HL-60 (cell line): ENCODE data around the gene POLG2.

Experiments used
- DNase-seq, 2 experiments: peaks; one replicate each; pipeline ENCODE4 v3.0.0-alpha.2; 2010 to 2020; ENCODE audit warnings: low read depth in 1 of 2, low spot score in 1 of 2
- H3K27ac ChIP-seq: fragments of 250-450 bp; sonication (Bioruptor Pico); replicated peaks from 2 replicates; pipeline ENCODE4 v1.5.1; 2020; ENCODE audit warnings: mild to moderate bottlenecking, moderate library complexity
- H3K27me3 ChIP-seq: fragments of 250-450 bp; sonication (Bioruptor Pico); 2 replicates; pipeline ENCODE4 v1.5.1; 2021; ENCODE audit warnings: mild to moderate bottlenecking, moderate library complexity; ENCODE audit not compliant: insufficient read depth, poor library complexity, severe bottlenecking
- H3K4me3 ChIP-seq: replicated peaks from 2 replicates; pipeline ENCODE4 v1.5.1; 2011; ENCODE audit warnings: mild to moderate bottlenecking, control low read depth, low read length; ENCODE audit not compliant: insufficient read depth
- GABPA ChIP-seq: IDR thresholded peaks from 2 replicates; pipeline ENCODE4 v1.6.1; 2012; ENCODE audit warnings: low read depth
- POLR2AphosphoS5 ChIP-seq: IDR thresholded peaks from 2 replicates; pipeline ENCODE4 v1.6.1; 2012; ENCODE audit warnings: low read depth
- SPI1 ChIP-seq: IDR thresholded peaks from 2 replicates; pipeline ENCODE4 v1.6.1; 2012; ENCODE audit warnings: low read depth, mild to moderate bottlenecking, borderline replicate concordance
- TF ChIP-seq, protein P1 (sequence below): IDR thresholded peaks from one replicate; pipeline ENCODE4 v1.5.1; 2011; ENCODE audit warnings: low read length, control low read depth, inconsistent platforms; ENCODE audit not compliant: insufficient read depth
- TF ChIP-seq, protein P2 (sequence below): IDR thresholded peaks from 2 replicates; pipeline ENCODE4 v1.6.1; 2012; ENCODE audit warnings: low read depth; ENCODE audit not compliant: insufficient replicate concordance

Gene POLG2

DNA sequence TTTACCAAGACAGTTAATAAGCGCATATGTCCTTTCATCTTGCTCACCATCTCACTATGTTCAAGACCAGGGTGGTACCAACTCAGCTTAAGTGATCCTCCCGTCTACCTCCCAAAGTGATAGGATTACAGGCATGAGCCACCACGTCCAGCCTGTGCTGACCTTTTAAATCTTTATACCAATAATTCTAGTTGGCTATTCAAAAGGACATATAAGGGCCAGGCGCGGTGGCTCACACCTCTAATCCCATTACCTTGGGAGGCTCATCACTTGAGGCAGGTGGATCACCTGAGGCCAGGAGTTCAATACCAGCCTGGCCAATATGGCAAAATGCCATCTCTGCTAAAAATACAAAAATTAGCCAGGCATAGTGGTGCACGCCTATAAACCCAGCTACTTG is 12.3 kb upstream of the POLG2 start:
- no peaks in the 10 kb centered on the region for H3K27me3 ChIP-seq
- no peak overlapping the region for H3K4me3 ChIP-seq
- DNase-seq, result no peak
- H3K27ac ChIP-seq, result no peak overlapping the region
- TF ChIP-seq POLR2AphosphoS5, result no peak
- TF ChIP-seq, protein P1, sequence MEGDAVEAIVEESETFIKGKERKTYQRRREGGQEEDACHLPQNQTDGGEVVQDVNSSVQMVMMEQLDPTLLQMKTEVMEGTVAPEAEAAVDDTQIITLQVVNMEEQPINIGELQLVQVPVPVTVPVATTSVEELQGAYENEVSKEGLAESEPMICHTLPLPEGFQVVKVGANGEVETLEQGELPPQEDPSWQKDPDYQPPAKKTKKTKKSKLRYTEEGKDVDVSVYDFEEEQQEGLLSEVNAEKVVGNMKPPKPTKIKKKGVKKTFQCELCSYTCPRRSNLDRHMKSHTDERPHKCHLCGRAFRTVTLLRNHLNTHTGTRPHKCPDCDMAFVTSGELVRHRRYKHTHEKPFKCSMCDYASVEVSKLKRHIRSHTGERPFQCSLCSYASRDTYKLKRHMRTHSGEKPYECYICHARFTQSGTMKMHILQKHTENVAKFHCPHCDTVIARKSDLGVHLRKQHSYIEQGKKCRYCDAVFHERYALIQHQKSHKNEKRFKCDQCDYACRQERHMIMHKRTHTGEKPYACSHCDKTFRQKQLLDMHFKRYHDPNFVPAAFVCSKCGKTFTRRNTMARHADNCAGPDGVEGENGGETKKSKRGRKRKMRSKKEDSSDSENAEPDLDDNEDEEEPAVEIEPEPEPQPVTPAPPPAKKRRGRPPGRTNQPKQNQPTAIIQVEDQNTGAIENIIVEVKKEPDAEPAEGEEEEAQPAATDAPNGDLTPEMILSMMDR, result no peak
- TF ChIP-seq SPI1, result no peak
- TF ChIP-seq, protein P2, sequence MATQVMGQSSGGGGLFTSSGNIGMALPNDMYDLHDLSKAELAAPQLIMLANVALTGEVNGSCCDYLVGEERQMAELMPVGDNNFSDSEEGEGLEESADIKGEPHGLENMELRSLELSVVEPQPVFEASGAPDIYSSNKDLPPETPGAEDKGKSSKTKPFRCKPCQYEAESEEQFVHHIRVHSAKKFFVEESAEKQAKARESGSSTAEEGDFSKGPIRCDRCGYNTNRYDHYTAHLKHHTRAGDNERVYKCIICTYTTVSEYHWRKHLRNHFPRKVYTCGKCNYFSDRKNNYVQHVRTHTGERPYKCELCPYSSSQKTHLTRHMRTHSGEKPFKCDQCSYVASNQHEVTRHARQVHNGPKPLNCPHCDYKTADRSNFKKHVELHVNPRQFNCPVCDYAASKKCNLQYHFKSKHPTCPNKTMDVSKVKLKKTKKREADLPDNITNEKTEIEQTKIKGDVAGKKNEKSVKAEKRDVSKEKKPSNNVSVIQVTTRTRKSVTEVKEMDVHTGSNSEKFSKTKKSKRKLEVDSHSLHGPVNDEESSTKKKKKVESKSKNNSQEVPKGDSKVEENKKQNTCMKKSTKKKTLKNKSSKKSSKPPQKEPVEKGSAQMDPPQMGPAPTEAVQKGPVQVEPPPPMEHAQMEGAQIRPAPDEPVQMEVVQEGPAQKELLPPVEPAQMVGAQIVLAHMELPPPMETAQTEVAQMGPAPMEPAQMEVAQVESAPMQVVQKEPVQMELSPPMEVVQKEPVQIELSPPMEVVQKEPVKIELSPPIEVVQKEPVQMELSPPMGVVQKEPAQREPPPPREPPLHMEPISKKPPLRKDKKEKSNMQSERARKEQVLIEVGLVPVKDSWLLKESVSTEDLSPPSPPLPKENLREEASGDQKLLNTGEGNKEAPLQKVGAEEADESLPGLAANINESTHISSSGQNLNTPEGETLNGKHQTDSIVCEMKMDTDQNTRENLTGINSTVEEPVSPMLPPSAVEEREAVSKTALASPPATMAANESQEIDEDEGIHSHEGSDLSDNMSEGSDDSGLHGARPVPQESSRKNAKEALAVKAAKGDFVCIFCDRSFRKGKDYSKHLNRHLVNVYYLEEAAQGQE, result no peak
- TF ChIP-seq GABPA, result no peak

DNA sequence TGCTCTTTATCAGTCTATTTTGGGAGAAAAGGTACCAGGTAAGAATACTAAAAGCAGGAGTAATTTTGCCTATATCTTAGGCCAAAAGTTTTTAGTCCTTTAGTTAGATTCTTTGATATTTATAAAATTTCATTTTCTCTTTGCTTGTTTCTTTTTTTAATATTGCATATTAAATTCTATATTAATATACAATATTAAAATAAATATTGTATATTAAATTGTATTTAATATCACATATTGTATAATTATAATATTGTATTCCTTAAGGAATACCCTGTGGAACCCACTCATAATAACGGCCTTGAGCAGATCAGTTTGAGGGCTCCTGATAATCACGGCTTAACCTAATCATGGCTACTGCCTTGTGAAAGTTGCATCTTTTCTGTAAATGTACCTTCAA is 11.8 kb upstream of the POLG2 start:
- no peak overlapping the region; the same call in 1 of the 2 replicates for H3K4me3 ChIP-seq
- no peaks in the 10 kb centered on the region for H3K27me3 ChIP-seq
- TF ChIP-seq GABPA (no peak), SPI1 (no peak), POLR2AphosphoS5 (no peak)
- TF ChIP-seq, protein P2, result no peak
- TF ChIP-seq, protein P1, result no peak
- no peak overlapping the region for H3K27ac ChIP-seq
- DNase-seq, result no peak

DNA sequence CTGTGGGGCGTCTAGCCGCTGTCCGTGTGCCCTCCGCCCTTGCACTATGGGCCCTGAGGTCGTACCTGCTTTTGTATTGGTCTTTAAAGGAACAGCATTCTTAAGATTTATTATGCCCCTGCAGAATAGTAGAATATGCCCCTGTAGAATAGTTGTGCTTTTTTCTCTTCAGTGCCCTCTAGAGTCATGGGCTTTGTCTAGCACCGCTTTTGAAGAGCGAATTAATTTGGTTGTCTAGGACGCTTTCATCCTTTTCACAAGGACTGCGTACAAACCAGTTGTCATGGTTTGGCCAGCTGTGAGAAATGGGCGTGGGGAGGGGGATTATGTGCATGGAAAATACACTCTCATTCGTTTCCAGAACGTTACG is 10.5 kb upstream of the POLG2 start:
- H3K4me3 ChIP-seq, result peak overlapping the region; percentile 91
- peak; percentile 39 to 54 for DNase-seq
- TF ChIP-seq SPI1 (no peak), POLR2AphosphoS5 (no peak), GABPA (no peak)
- TF ChIP-seq, protein P1, result peak; percentile 39
- TF ChIP-seq, protein P2, result no peak
- H3K27ac ChIP-seq, result peak overlapping the region; percentile 98
- no peaks in the 10 kb centered on the region for H3K27me3 ChIP-seq
